Neural progenitor cell (in vitro differentiated cells): ENCODE results near the gene ACVR1. TPM values are rescaled to one million over a fixed set of nuclear protein-coding genes. Genes with fewer than 3 reads are reported as not detected.

Experiments used
- DNase-seq: peaks from one replicate; pipeline ENCODE4 v3.0.0-alpha.2; 2016; ENCODE audit warnings: low spot score
- H2AFZ ChIP-seq: fragments of 200-600 bp; sonication (generic); replicated peaks from 2 replicates; pipeline ENCODE4 v1.6.1; 2016; ENCODE audit warnings: antibody characterized with exemption
- H3F3A ChIP-seq: fragments of 200-600 bp; sonication (generic); 2 replicates; pipeline ENCODE4 v1.6.1; 2016; ENCODE audit warnings: antibody characterized with exemption, low read depth
- H3K27ac ChIP-seq: fragments of 200-600 bp; sonication (generic); 2 replicates; pipeline ENCODE4 v1.5.1; 2016; ENCODE audit warnings: mild to moderate bottlenecking
- H3K27me3 ChIP-seq: fragments of 200-600 bp; sonication (generic); 2 replicates; pipeline ENCODE4 v1.6.1; 2016; ENCODE audit warnings: mild to moderate bottlenecking, moderate library complexity
- H3K36me3 ChIP-seq: fragments of 200-600 bp; sonication (generic); 2 replicates; pipeline ENCODE4 v1.5.1; 2016
- H3K4me1 ChIP-seq: fragments of 200-600 bp; sonication (generic); 2 replicates; pipeline ENCODE4 v1.6.1; 2016; ENCODE audit warnings: mixed run types
- H3K4me2 ChIP-seq: fragments of 200-600 bp; sonication (generic); 2 replicates; pipeline ENCODE4 v1.6.1; 2016
- H3K4me3 ChIP-seq: fragments of 200-600 bp; sonication (generic); 2 replicates; pipeline ENCODE4 v1.5.1; 2016
- H3K79me2 ChIP-seq: fragments of 200-600 bp; sonication (generic); 2 replicates; pipeline ENCODE4 v1.6.1; 2016; ENCODE audit warnings: low read depth
- H3K9ac ChIP-seq: fragments of 200-600 bp; sonication (generic); 2 replicates; pipeline ENCODE4 v1.6.1; 2016
- H3K9me3 ChIP-seq: fragments of 200-600 bp; sonication (generic); 2 replicates; pipeline ENCODE4 v1.5.1; 2016; ENCODE audit warnings: low read depth
- H4K20me1 ChIP-seq: fragments of 200-600 bp; sonication (generic); 2 replicates; pipeline ENCODE4 v1.6.1; 2016; ENCODE audit warnings: low read depth
- H3K27ac Mint-ChIP-seq: 3 replicates; pipeline ENCODE4 v1.8.0; 2021; ENCODE audit warnings: mixed read lengths
- H3K27me3 Mint-ChIP-seq: 2 replicates; pipeline ENCODE4 v1.8.0; 2022; ENCODE audit warnings: low read depth, mild to moderate bottlenecking, inconsistent platforms, moderate library complexity, mixed read lengths; ENCODE audit not compliant: insufficient read depth
- H3K36me3 Mint-ChIP-seq: 3 replicates; pipeline ENCODE4 v1.8.0; 2021; ENCODE audit warnings: mixed read lengths
- H3K4me1 Mint-ChIP-seq: 3 replicates; pipeline ENCODE4 v1.8.0; 2021; ENCODE audit warnings: mixed read lengths
- H3K4me3 Mint-ChIP-seq: 3 replicates; pipeline ENCODE4 v1.8.0; 2021; ENCODE audit warnings: mild to moderate bottlenecking, moderate library complexity, mixed read lengths
- H3K9me3 Mint-ChIP-seq: 3 replicates; pipeline ENCODE4 v1.8.0; 2020; ENCODE audit warnings: mixed read lengths
- CTCF ChIP-seq: fragments of 200-600 bp; sonication (generic); IDR thresholded peaks from 2 replicates; pipeline ENCODE4 v1.5.1; 2017; ENCODE audit warnings: antibody characterized with exemption, mild to moderate bottlenecking
- EZH2 ChIP-seq: fragments of 200-600 bp; sonication (generic); IDR thresholded peaks from 2 replicates; pipeline ENCODE4 v1.6.1; 2017; ENCODE audit warnings: antibody characterized with exemption, mild to moderate bottlenecking, moderate library complexity
- EZH2phosphoT487 ChIP-seq: fragments of 200-600 bp; sonication (generic); IDR thresholded peaks from 2 replicates; pipeline ENCODE4 v1.6.1; 2017; ENCODE audit warnings: antibody characterized with exemption
- total RNA-seq: library from RNA; depleted of rRNA; stranded (reverse); fragments of >200 nt; gene quantifications from 2 replicates; pipeline ENCODE4 v1.2.3, GENCODE V29; 2015; ENCODE audit warnings: low replicate concordance

Gene ACVR1
- total RNA-seq, 1 donor from 2014 or later, result 14.0 TPM

- Mint-ChIP-seq H3K9me3 (no peaks in the 10 kb centered on the region), H3K4me1 (peaks cover 10% of the 10 kb centered on the region), H3K4me3 (no peak overlapping the region), H3K36me3 (no peaks in the 10 kb centered on the region), H3K27me3 (peaks cover 11% of the 10 kb centered on the region), H3K27ac (no peak overlapping the region)
- Histone ChIP-seq H3K79me2 (no peaks in the 10 kb centered on the region), H3K4me2 (peak overlapping the region; percentile 29), H3K36me3 (no peaks in the 10 kb centered on the region), H3K27ac (no peak overlapping the region), H2AFZ (no peak overlapping the region), H3K27me3 (no peaks in the 10 kb centered on the region), H3K4me1 (peaks cover 13% of the 10 kb centered on the region), H3K9ac (no peak overlapping the region), H3K4me3 (no peak overlapping the region), H4K20me1 (no peaks in the 10 kb centered on the region), H3F3A (no peaks in the 10 kb centered on the region), H3K9me3 (no peaks in the 10 kb centered on the region)
- DNase-seq, result no peak
- TF ChIP-seq EZH2 (no peak), CTCF (no peak), EZH2phosphoT487 (no peak)
These were observed 43.1 kb upstream of the ACVR1 start for GRCh38 chr2:157919181-157919580.

DNA sequence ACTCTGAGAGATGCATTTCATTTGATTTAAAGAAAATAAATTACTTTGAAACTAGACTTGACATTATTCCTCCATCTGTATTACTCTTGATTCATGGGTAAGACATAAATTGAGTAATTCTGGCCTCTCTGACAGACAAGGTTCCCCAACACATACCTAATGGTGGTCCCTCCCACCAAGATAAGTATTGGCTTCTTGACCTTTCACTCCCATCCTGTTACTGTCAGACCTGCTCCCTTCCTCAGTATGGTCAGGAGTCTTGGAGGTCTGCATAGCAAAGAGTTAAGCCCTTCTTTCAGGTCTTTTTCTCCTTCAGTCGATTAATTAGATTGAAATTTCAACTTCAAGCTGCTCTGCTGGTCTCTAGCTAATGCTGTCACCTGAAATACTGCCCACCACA is 42.2 kb upstream of the ACVR1 start:
- Mint-ChIP-seq H3K9me3 (no peaks in the 10 kb centered on the region), H3K27me3 (peaks cover 11% of the 10 kb centered on the region)
- TF ChIP-seq EZH2 (no peak), EZH2phosphoT487 (no peak), CTCF (no peak)

DNA sequence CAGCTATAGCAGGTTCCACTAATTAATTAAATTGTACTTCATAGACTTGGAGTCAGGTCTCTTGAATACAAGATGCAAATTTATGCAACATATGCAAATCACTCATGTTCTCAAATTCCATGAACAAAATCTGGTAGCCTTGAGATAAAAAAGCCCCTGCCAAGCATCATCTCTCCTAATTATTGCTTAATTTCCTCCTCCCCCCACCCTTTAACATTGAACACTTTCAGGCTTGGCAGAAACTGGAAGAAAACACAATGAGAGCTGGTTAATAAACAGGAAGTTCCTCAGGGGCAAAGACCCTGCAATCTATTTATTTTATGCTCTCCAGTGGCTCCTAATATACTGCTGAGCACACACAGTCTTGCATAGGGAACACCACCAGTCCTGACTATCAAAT is 35.6 kb upstream of the ACVR1 start:
- no peak for DNase-seq
- H3K27me3 ChIP-seq, result no peaks in the 10 kb centered on the region
- no peak overlapping the region for H3K27ac ChIP-seq
- H3K4me2 ChIP-seq, result no peak overlapping the region
- no peaks in the 10 kb centered on the region for H3K9me3 ChIP-seq
- H3K36me3 ChIP-seq, result no peaks in the 10 kb centered on the region
- no peak overlapping the region for H2AFZ ChIP-seq
- Mint-ChIP-seq H3K36me3 (no peaks in the 10 kb centered on the region), H3K9me3 (peaks cover 3% of the 10 kb centered on the region), H3K27me3 (no peaks in the 10 kb centered on the region), H3K27ac (no peak overlapping the region), H3K4me3 (no peak overlapping the region), H3K4me1 (peaks cover 4% of the 10 kb centered on the region)
- no peaks in the 10 kb centered on the region for H3F3A ChIP-seq
- H3K79me2 ChIP-seq, result no peaks in the 10 kb centered on the region
- H3K4me1 ChIP-seq, result peaks cover 3% of the 10 kb centered on the region
- H3K9ac ChIP-seq, result no peak overlapping the region
- no peak overlapping the region for H3K4me3 ChIP-seq
- TF ChIP-seq EZH2phosphoT487 (no peak), EZH2 (no peak), CTCF (no peak)
- H4K20me1 ChIP-seq, result no peaks in the 10 kb centered on the region

More for the DNA sequence above, 42.2 kb upstream of the ACVR1 start:
- H4K20me1 ChIP-seq, result no peaks in the 10 kb centered on the region
- peak overlapping the region; percentile 29 for H3K4me2 ChIP-seq
- peaks cover 8% of the 10 kb centered on the region for H3K4me1 Mint-ChIP-seq
- no peak for DNase-seq
- H3K4me3 Mint-ChIP-seq, result no peak overlapping the region
- no peaks in the 10 kb centered on the region for H3K79me2 ChIP-seq
- no peak overlapping the region for H3K27ac ChIP-seq
- no peak overlapping the region for H2AFZ ChIP-seq
- H3K27me3 ChIP-seq, result no peaks in the 10 kb centered on the region
- no peaks in the 10 kb centered on the region for H3K36me3 ChIP-seq
- peaks cover 13% of the 10 kb centered on the region for H3K4me1 ChIP-seq
- H3K27ac Mint-ChIP-seq, result no peak overlapping the region
- H3K9ac ChIP-seq, result no peak overlapping the region
- H3F3A ChIP-seq, result no peaks in the 10 kb centered on the region
- H3K9me3 ChIP-seq, result no peaks in the 10 kb centered on the region
- no peak overlapping the region for H3K4me3 ChIP-seq
- H3K36me3 Mint-ChIP-seq, result no peaks in the 10 kb centered on the region

- peaks cover 3% of the 10 kb centered on the region for H3K9me3 Mint-ChIP-seq
- no peaks in the 10 kb centered on the region for H3F3A ChIP-seq
- no peaks in the 10 kb centered on the region for H4K20me1 ChIP-seq
- peaks cover 3% of the 10 kb centered on the region for H3K4me1 ChIP-seq
- no peaks in the 10 kb centered on the region for H3K27me3 ChIP-seq
- H3K4me3 Mint-ChIP-seq, result no peak overlapping the region
- TF ChIP-seq EZH2 (no peak), EZH2phosphoT487 (no peak), CTCF (no peak)
- no peak overlapping the region for H2AFZ ChIP-seq
- no peak overlapping the region for H3K4me3 ChIP-seq
- H3K36me3 ChIP-seq, result no peaks in the 10 kb centered on the region
- H3K27me3 Mint-ChIP-seq, result no peaks in the 10 kb centered on the region
- H3K9me3 ChIP-seq, result no peaks in the 10 kb centered on the region
- no peak overlapping the region for H3K27ac ChIP-seq
- H3K9ac ChIP-seq, result no peak overlapping the region
- no peaks in the 10 kb centered on the region for H3K36me3 Mint-ChIP-seq
- no peak for DNase-seq
- H3K27ac Mint-ChIP-seq, result no peak overlapping the region
- peaks cover 4% of the 10 kb centered on the region for H3K4me1 Mint-ChIP-seq
- H3K4me2 ChIP-seq, result no peak overlapping the region
- H3K79me2 ChIP-seq, result no peaks in the 10 kb centered on the region
These were observed 35.1 kb upstream of the ACVR1 start for GRCh38 chr2:157911246-157911645.
